Occipital lobe (tissue), 2 donors: Measurements from ENCODE around the gene LSAMP. TPM values are rescaled to one million over a fixed set of nuclear protein-coding genes. Genes with fewer than 3 reads are reported as not detected.
"Not testable (repeated sequence)": the region's sequence is repeated elsewhere in the genome, so short reads cannot be mapped to it uniquely, and the experiment has no call there.

Source experiments
- DNase-seq: peaks from one replicate; lab custom pipeline; 2025; lab: John Stamatoyannopoulos, UW
- total RNA-seq: library from RNA; depleted of rRNA; stranded (reverse); fragments of >200 nt; gene quantifications from one replicate; pipeline ENCODE4 v1.2.3, GENCODE V29; 2014

The LSAMP gene
- total RNA-seq, 1 donor from 2014 or later, result 47.3 TPM

DNA sequence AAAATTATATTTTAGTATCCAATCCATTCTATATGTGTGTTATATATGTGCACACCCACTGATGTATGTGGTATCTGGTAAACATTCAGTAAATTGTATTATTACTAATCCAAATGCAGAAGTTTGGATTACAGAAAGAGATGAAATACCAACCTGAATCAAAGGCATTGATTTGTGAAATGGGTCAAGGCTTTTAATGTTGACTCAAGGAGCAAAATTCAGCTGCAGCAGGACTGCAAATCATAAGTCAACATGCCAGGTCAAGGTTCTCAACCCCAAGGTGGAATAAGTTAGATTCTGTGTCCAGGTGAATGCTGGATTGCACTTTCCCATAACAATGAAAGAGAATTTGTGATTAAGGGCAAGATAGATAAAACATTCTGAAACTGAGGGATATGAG is 631.3 kb downstream of the LSAMP start:
- DNase-seq, result no peak

GRCh38 chr3:115808816-115809215 is 636.5 kb downstream of the LSAMP start:
- DNase-seq, result no peak

GRCh38 chr3:115808244-115808643 is 637.0 kb downstream of the LSAMP start:
- DNase-seq, result no peak

DNA sequence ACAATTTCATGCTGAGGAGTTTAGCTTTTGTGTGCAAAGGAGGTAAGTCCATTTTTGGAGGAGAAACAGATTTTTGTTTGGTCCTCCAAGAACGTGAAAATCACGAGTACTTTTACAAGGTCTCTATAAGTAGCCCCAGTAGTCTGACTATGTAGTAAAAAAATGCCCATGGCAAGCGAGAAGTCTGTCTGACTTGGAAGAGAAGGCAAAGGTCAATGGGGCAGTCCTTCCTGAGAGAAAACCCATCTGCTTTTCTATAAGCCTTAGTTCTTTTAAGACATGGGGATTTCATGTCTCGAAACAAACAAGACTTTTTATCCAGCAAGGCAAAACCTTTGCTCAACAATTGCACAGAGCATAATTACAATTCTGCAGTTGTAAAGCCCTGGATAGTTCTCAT is 638.8 kb downstream of the LSAMP start:
- no peak for DNase-seq

GRCh38 chr3:115805520-115805919 is 639.8 kb downstream of the LSAMP start:
- DNase-seq, result no peak

- no peak for DNase-seq
Observed at GRCh38 chr3:115804713-115805119, 640.6 kb downstream of the LSAMP start.

- no peak for DNase-seq
Observed at GRCh38 chr3:115804200-115804599, 641.1 kb downstream of the LSAMP start.

- no peak for DNase-seq
Observed at GRCh38 chr3:115803661-115804060, 641.6 kb downstream of the LSAMP start.

- no peak for DNase-seq
Observed at GRCh38 chr3:115800489-115801075, 644.7 kb downstream of the LSAMP start.

GRCh38 chr3:115800065-115800464 is 645.2 kb downstream of the LSAMP start:
- DNase-seq, result not testable (repeated sequence)

GRCh38 chr3:115792206-115792955 is 652.9 kb downstream of the LSAMP start:
- no peak for DNase-seq

DNA sequence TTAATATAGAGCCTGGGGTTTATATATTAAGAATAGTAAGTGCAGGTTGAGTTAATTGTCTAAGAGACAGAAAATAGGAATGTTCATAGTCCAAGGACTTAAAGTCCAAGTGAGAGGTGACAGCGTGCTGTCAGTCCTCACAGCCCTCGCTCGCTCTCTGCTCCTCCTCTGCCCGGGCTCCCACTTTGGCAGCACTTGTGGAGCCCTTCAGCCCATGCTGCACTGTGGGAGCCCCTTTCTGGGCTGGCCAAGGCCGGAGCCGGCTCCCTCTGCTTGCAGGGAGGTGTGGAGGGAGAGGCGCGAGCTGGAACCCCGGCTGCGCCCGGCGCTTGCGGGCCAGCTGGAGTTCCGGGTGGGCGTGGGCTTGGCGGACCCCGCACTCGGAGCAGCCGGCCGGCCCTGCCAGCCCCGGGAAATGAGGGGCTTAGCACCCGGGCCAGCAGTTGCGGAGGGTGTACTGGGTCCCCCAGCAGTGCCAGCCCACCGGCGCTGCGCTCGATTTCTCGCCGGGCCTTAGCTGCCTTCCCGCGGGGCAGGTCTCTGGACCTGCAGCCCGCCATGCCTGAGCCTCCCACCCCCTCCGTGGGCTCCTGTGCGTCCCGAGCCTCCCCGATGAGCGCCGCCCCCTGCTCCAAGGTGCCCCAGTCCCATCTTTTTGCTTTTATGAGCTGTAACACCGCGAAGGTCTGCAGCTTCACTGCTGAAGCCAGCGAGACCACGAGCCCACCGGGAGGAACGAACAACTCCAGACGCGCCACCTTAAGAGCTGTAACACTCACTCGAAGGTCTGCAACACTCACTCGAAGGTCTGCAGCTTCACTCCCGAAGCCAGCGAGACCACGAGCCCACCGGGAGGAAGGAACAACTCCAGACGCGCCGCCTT is 653.8 kb downstream of the LSAMP start:
- DNase-seq, result not testable (repeated sequence)

GRCh38 chr3:115790759-115791158 is 654.5 kb downstream of the LSAMP start:
- DNase-seq, result no peak

DNA sequence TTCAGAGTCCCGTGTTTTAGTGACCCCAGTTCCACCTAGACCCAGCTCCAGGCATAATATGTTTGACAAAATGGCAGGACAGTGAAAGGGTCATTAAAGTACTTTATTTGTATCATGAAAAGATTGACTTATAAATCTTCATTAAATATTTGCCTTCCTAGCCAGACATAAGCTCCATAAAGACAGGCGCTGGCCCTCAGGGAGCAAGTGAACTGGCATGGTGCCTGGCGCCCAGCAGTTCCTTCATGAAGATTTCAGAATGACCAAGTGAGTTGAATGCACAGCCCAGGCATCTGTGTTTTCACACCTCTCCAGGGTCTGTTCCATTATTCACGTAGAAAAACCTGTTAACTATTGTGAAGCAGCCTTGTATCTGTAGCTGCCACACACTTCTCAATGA is 655.8 kb downstream of the LSAMP start:
- DNase-seq, result no peak

GRCh38 chr3:115788921-115789470 is 656.3 kb downstream of the LSAMP start:
- no peak for DNase-seq

DNA sequence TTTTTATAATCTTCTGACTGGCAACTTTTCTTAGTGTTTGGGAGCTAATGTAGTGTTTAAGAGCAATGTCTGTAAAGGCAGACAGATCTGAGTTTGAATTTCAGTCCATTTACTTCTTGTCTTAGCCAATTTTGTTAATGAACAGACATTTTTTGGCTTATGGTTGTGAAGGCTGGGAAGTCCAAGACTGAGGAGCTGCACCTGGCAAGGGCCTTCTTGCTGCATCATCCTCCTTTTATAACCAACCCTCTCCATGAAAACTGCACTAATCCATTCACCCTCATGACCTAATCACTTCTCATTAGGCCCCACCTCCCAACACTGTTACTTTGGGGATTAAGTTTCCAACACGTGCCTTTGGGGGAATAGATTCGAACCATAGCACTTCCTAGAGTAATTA is 657.5 kb downstream of the LSAMP start:
- no peak for DNase-seq

DNA sequence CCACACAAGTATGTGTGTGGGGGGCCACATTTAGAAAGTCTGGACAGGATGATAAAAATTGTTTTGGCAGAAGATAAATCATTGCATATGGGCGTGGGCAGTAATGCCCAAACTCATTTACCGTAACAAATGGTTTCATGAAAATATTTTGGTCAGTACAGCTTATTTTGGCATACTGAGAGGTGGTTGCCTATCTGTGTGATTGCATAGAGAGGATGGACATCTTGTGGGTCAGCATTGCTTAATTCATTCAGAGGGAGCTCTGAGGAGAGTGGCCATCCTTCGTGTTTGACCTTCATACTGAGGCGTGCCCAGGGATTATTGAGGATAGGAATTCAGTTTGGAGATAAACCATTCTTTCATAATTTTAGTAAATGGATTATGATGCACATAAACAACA is 659.5 kb downstream of the LSAMP start:
- DNase-seq, result no peak

DNA sequence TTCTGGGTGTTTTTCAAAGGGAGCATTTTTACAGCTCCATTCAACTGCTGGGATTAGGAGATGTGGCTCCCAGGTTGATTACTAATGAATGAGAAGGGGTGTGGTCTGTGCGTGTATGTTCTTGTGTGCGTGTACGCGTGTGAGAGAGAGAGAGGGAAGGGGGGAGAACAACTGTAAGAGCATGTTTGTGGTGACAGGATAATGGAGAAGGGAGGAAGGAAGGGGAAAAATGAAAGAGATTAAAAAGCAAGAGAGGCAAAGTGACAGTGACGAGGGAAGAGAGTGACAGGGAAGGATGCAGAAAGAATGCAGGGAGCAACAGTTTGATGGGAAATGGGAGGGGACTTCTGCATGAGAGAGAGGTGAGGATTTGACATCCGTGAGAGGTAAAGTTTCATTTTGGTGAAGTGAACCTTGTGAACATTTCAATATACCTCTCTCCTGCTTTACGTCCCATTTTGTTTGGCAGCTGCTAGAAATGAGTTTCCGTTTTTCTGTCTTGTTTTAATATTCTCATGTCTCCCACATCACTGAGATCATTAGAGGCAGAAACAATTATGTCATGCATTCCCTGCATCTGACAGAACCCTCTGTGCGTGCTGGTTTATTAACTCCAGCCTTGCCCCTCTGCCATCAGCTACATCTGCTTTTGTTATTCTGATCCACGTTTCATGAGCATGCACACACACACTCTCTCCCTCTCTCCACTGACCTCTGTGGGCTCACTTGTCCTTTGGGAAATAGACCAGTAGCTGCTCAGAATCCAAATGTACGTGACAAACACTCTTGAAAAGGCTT is 660.3 kb downstream of the LSAMP start:
- DNase-seq, result no peak

GRCh38 chr3:115783938-115784738 is 661.1 kb downstream of the LSAMP start:
- DNase-seq, result peak; percentile 81

DNA sequence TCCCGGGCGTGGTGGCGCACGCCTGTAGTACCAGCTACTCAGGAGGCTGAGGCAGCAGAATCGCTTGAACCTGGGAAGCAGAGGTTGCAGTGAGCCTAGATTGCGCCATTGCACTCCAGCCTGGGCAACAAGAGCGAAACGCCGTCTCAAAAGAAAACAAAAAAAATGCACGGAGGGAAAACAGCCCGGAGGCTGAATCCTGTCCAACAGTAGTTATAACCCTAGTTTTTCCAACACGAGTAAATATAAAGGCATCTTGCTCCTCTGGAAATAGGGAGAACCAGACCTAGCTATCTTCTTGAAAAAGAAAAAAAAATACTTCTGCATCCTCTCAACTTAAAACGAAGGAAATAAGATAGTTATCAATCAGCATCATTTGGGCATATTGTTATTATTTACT is 661.9 kb downstream of the LSAMP start:
- not testable (repeated sequence) for DNase-seq
